Natural killer cell (primary cell): Measurements from ENCODE around the gene OR8S1. TPM values are rescaled to one million over a fixed set of nuclear protein-coding genes. Genes with fewer than 3 reads are reported as not detected.

Source experiments
- ATAC-seq, 3 donors: fragments of 150-1000 bp in 2 of 3; fragments of 200-7000 bp in 1 of 3; cut with Tn5 transposase; 1 replicate in 1 of 3; 2 replicates in 2 of 3; pipeline ENCODE4 v1.10.0; 2021; ENCODE audit warnings: mild to moderate bottlenecking in 2 of 3, moderate library complexity in 2 of 3
- DNase-seq, 2 donors: peaks; one replicate each; pipeline versions ENCODE4 v3.0.0 to v3.0.0-alpha.2; 2013 to 2021; ENCODE audit warnings: mixed read lengths in 1 of 2
- H3K27ac ChIP-seq: one replicate; pipeline ENCODE4 v1.5.1; 2013; ENCODE audit warnings: mild to moderate bottlenecking, low read length
- H3K27me3 ChIP-seq: one replicate; pipeline ENCODE4 v1.6.1; 2013; ENCODE audit warnings: low read length; ENCODE audit not compliant: control insufficient read depth, insufficient read depth
- H3K36me3 ChIP-seq: one replicate; pipeline ENCODE4 v1.6.1; 2013; ENCODE audit warnings: low read length; ENCODE audit not compliant: control insufficient read depth, insufficient read depth
- H3K4me1 ChIP-seq: one replicate; pipeline ENCODE4 v1.6.1; 2013; ENCODE audit warnings: low read length; ENCODE audit not compliant: control insufficient read depth, insufficient read depth
- H3K4me3 ChIP-seq: one replicate; pipeline ENCODE4 v1.5.1; 2013; ENCODE audit warnings: low read length
- H3K9me3 ChIP-seq: one replicate; pipeline ENCODE4 v1.6.1; 2013; ENCODE audit warnings: low read length; ENCODE audit not compliant: control insufficient read depth, insufficient read depth
- H3K27ac Mint-ChIP-seq, 2 donors: one replicate each; pipeline ENCODE4 v1.8.0; 2022; ENCODE audit warnings: mild to moderate bottlenecking in 2 of 2, mixed read lengths in 2 of 2, moderate library complexity in 1 of 2
- H3K27me3 Mint-ChIP-seq, 2 donors: one replicate each; pipeline ENCODE4 v1.8.0; 2022; ENCODE audit warnings: low read depth in 2 of 2, mixed read lengths in 2 of 2
- H3K36me3 Mint-ChIP-seq: one replicate; pipeline ENCODE4 v1.8.0; 2022; ENCODE audit warnings: mixed read lengths
- H3K4me1 Mint-ChIP-seq, 2 donors: one replicate each; pipeline ENCODE4 v1.8.0; 2022; ENCODE audit warnings: mixed read lengths in 2 of 2
- H3K4me3 Mint-ChIP-seq: one replicate; pipeline ENCODE4 v1.8.0; 2022; ENCODE audit warnings: mild to moderate bottlenecking, moderate library complexity, mixed read lengths
- H3K9me3 Mint-ChIP-seq, 2 donors: one replicate each; pipeline ENCODE4 v1.8.0; 2022; ENCODE audit warnings: mixed read lengths in 2 of 2
- CTCF ChIP-seq: fragments of 200-600 bp; IDR thresholded peaks from one replicate; pipeline ENCODE4 v1.8.0; 2022; ENCODE audit warnings: antibody characterized with exemption
- WGBS: methylation state at CpG from one replicate; pipeline ENCODE4 v1.1.7; 2013; ENCODE audit warnings: missing lambda C conversion rate; ENCODE audit not compliant: insufficient coverage; 5-methylcytosine and 5-hydroxymethylcytosine counted together
- intact Hi-C: fragments of 100-400 bp; cut with micrococcal nuclease; formaldehyde crosslinking; loops from one replicate; pipeline ENCODE4 v1.14.2; 2022
- total RNA-seq, 4 donors: library from RNA; stranded (reverse); fragments of 120-200 nt in 1 of 4; gene quantifications; one replicate each; pipeline versions ENCODE4 v1.2.3 to v1.2.4, GENCODE V29; 2013 to 2022

The OR8S1 gene
- total RNA-seq, 3 donors from 2014 or later (not counting 1 experiment from before 2014, with no cell fraction given) = not detected

GRCh38 chr12:48572326-48572725, 46.9 kb downstream of the OR8S1 start:
- Histone ChIP-seq H3K4me1 (no peaks in the 10 kb centered on the region), H3K4me3 (no peak overlapping the region), H3K36me3 (no peaks in the 10 kb centered on the region), H3K27me3 (peaks cover 7% of the 10 kb centered on the region), H3K27ac (no peak overlapping the region), H3K9me3 (no peaks in the 10 kb centered on the region)
- ATAC-seq (no peak), DNase-seq (no peak)
- no peaks in the 10 kb centered on the region for H3K9me3 Mint-ChIP-seq
- H3K36me3 Mint-ChIP-seq = no peaks in the 10 kb centered on the region
- intact Hi-C loops = no loop called here
- H3K4me1 Mint-ChIP-seq = no peaks in the 10 kb centered on the region
- no peak overlapping the region for H3K27ac Mint-ChIP-seq
- no peak overlapping the region for H3K4me3 Mint-ChIP-seq
- 37% methylated on average over 3 of the region's 5 CpGs for WGBS
- TF ChIP-seq CTCF = no peak
- H3K27me3 Mint-ChIP-seq = peaks cover 13 to 47% of the 10 kb centered on the region in 2 donors

Other genes with a start within 250 kb of the OR8S1 start
- 10 to 100 TPM; 44.0 to 51.4 (median 48.8) TPM for gene ZNF641, start 174.7 kb upstream of the OR8S1 start, total RNA-seq
- not detected for gene ANP32D, start 53.1 kb upstream of the OR8S1 start, total RNA-seq
- not detected for gene C12orf54, start 43.1 kb upstream of the OR8S1 start, total RNA-seq
- not detected for gene LALBA, start 44.4 kb downstream of the OR8S1 start, total RNA-seq
- gene KANSL2, start 156.6 kb downstream of the OR8S1 start, total RNA-seq = 100 to 1,000 TPM; 103 to 132 (median 125) TPM
- 100 to 1,000 TPM; 119 to 145 (median 120) TPM for gene CCNT1, start 191.1 kb downstream of the OR8S1 start, total RNA-seq